Smooth muscle cell (in vitro differentiated cells): ENCODE data around the gene PRDX1. TPM values are rescaled to one million over a fixed set of nuclear protein-coding genes. Genes with fewer than 3 reads are reported as not detected.

Source experiments
- DNase-seq: peaks from one replicate; lab custom pipeline; 2025; ENCODE audit not compliant: unreplicated experiment; lab: John Stamatoyannopoulos, UW
- H2AFZ ChIP-seq: fragments of 200-600 bp; sonication (generic); 2 replicates; pipeline ENCODE4 v1.6.0; 2016; ENCODE audit warnings: antibody characterized with exemption, low read depth, mild to moderate bottlenecking
- H3F3A ChIP-seq: fragments of 200-600 bp; sonication (generic); 2 replicates; pipeline ENCODE4 v1.6.0; 2017; ENCODE audit warnings: antibody characterized with exemption, low read depth
- H3K27ac ChIP-seq: fragments of 200-600 bp; sonication (generic); 2 replicates; pipeline ENCODE4 v1.5.1; 2016; ENCODE audit warnings: low read depth, mild to moderate bottlenecking
- H3K27me3 ChIP-seq: fragments of 200-600 bp; sonication (generic); 2 replicates; pipeline ENCODE4 v1.6.1; 2016; ENCODE audit warnings: low read depth, mild to moderate bottlenecking
- H3K36me3 ChIP-seq: fragments of 200-600 bp; sonication (generic); 2 replicates; pipeline ENCODE4 v1.5.1; 2016; ENCODE audit warnings: low read depth
- H3K4me1 ChIP-seq: fragments of 200-600 bp; sonication (generic); 2 replicates; pipeline ENCODE4 v1.5.1; 2016; ENCODE audit warnings: low read depth
- H3K4me2 ChIP-seq: fragments of 200-600 bp; sonication (generic); 2 replicates; pipeline ENCODE4 v1.6.0; 2016; ENCODE audit warnings: mild to moderate bottlenecking
- H3K4me3 ChIP-seq: fragments of 200-600 bp; sonication (generic); 2 replicates; pipeline ENCODE4 v1.5.1; 2016; ENCODE audit warnings: mild to moderate bottlenecking
- H3K79me2 ChIP-seq: fragments of 200-600 bp; sonication (generic); 2 replicates; pipeline ENCODE4 v1.6.0; 2016; ENCODE audit warnings: low read depth, mild to moderate bottlenecking
- H3K9ac ChIP-seq: fragments of 200-600 bp; sonication (generic); 2 replicates; pipeline ENCODE4 v1.6.0; 2016; ENCODE audit warnings: low read depth
- H3K9me3 ChIP-seq: fragments of 200-600 bp; sonication (generic); replicated peaks from 2 replicates; pipeline ENCODE4 v1.5.1; 2016; ENCODE audit warnings: low read depth
- H4K20me1 ChIP-seq: fragments of 200-600 bp; sonication (generic); 2 replicates; pipeline ENCODE4 v1.6.0; 2016; ENCODE audit warnings: low read depth
- WGBS: methylation state at CpG from one replicate; pipeline ENCODE4 v1.1.7; 2016; ENCODE audit warnings: low lambda C conversion rate; 5-methylcytosine and 5-hydroxymethylcytosine counted together
- polyA plus RNA-seq: library from polyadenylated mRNA; unstranded; fragments of >200 nt; fragmentation: Nextera tagmentation; extraction: Ambion mirVana; gene quantifications from 2 replicates; pipeline ENCODE4 v1.2.1, GENCODE V29; 2016
- total RNA-seq: library from RNA; depleted of rRNA; stranded (reverse); fragments of >200 nt; gene quantifications from 2 replicates; pipeline ENCODE4 v1.2.3, GENCODE V29; 2014
- TF ChIP-seq, protein P1 (sequence below): fragments of 200-600 bp; sonication (generic); IDR thresholded peaks from 2 replicates; pipeline ENCODE4 v1.5.1; 2017; ENCODE audit warnings: borderline replicate concordance, mild to moderate bottlenecking, antibody characterized with exemption; ENCODE audit not compliant: insufficient read depth, poor library complexity, severe bottlenecking

The PRDX1 gene
- total and polyA plus RNA-seq, 2 experiments from 2014 or later: 303 to 369 TPM

- WGBS: 100% methylated on average over 4 of the region's 4 CpGs
- Histone ChIP-seq H3F3A (peaks cover 29% of the 10 kb centered on the region), H3K9me3 (no peaks in the 10 kb centered on the region), H2AFZ (no peak overlapping the region), H3K27ac (no peak overlapping the region), H4K20me1 (peaks cover 45% of the 10 kb centered on the region), H3K79me2 (no peaks in the 10 kb centered on the region), H3K36me3 (peaks cover 8% of the 10 kb centered on the region), H3K4me2 (no peak overlapping the region), H3K9ac (no peak overlapping the region), H3K4me3 (no peak overlapping the region), H3K27me3 (no peaks in the 10 kb centered on the region), H3K4me1 (peaks cover 6% of the 10 kb centered on the region)
- TF ChIP-seq, protein P1, sequence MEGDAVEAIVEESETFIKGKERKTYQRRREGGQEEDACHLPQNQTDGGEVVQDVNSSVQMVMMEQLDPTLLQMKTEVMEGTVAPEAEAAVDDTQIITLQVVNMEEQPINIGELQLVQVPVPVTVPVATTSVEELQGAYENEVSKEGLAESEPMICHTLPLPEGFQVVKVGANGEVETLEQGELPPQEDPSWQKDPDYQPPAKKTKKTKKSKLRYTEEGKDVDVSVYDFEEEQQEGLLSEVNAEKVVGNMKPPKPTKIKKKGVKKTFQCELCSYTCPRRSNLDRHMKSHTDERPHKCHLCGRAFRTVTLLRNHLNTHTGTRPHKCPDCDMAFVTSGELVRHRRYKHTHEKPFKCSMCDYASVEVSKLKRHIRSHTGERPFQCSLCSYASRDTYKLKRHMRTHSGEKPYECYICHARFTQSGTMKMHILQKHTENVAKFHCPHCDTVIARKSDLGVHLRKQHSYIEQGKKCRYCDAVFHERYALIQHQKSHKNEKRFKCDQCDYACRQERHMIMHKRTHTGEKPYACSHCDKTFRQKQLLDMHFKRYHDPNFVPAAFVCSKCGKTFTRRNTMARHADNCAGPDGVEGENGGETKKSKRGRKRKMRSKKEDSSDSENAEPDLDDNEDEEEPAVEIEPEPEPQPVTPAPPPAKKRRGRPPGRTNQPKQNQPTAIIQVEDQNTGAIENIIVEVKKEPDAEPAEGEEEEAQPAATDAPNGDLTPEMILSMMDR: no peak
- no peak for DNase-seq
Observed at GRCh38 chr1:45510972-45511527, 10.6 kb downstream of the PRDX1 start.

- H3K36me3 ChIP-seq: peaks cover 8% of the 10 kb centered on the region
- WGBS: 76% methylated on average over 9 of the region's 9 CpGs
Observed at GRCh38 chr1:45510036-45510971, 11.4 kb downstream of the PRDX1 start.

DNA sequence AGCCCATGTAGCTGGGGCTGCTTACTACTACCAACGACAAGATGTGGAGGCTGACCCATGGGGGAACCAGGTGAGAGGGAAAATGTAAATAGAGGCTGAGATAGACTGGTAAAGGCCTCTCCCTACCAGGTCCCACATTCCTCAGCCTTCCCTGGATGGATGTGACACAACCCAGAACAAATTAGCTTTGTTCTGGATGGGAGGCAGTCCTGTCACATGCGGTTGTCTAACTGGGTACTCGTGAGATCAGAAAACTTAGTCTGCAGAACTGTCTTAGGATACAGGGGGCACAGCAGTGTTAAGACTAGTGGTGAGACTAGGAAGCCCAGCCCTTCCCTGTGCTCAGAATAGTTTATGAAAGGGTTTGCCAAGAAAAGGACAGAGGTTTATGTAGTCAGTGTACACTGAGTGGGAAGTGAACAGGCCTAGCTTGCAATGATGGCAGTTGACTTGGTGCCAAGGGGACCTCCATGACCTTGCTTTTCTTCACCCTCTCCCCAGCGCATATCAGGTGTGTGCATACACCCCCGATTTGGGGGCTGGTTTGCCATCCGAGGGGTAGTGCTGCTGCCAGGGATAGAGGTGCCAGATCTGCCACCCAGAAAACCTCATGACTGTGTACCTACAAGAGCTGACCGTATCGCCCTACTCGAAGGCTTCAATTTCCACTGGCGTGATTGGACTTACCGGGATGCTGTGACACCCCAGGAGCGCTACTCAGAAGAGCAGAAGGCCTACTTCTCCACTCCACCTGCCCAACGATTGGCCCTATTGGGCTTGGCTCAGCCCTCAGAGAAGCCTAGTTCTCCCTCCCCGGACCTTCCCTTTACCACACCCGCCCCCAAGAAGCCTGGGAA is 13.2 kb downstream of the PRDX1 start:
- Histone ChIP-seq H3K9me3 (no peaks in the 10 kb centered on the region), H3K4me2 (no peak overlapping the region), H3K4me3 (no peak overlapping the region), H2AFZ (no peak overlapping the region), H3K36me3 (peaks cover 8% of the 10 kb centered on the region), H3K27ac (no peak overlapping the region), H3K9ac (no peak overlapping the region), H3K27me3 (no peaks in the 10 kb centered on the region), H3K4me1 (peaks cover 6% of the 10 kb centered on the region), H3K79me2 (no peaks in the 10 kb centered on the region), H3F3A (peaks cover 28% of the 10 kb centered on the region), H4K20me1 (peaks cover 22% of the 10 kb centered on the region)
- no peak for DNase-seq
- TF ChIP-seq, protein P1: no peak
- 90% methylated on average over 15 of the region's 15 CpGs for WGBS

More at GRCh38 chr1:45510036-45510971, 11.4 kb downstream of the PRDX1 start:
- DNase-seq: no peak
- H4K20me1 ChIP-seq: peaks cover 38% of the 10 kb centered on the region
- no peaks in the 10 kb centered on the region for H3K79me2 ChIP-seq
- no peak overlapping the region for H3K27ac ChIP-seq
- H3F3A ChIP-seq: peaks cover 29% of the 10 kb centered on the region
- H3K4me2 ChIP-seq: no peak overlapping the region
- no peak overlapping the region for H2AFZ ChIP-seq
- no peak overlapping the region for H3K9ac ChIP-seq
- peaks cover 6% of the 10 kb centered on the region for H3K4me1 ChIP-seq
- no peak overlapping the region for H3K4me3 ChIP-seq
- no peaks in the 10 kb centered on the region for H3K27me3 ChIP-seq
- H3K9me3 ChIP-seq: no peaks in the 10 kb centered on the region
- TF ChIP-seq, protein P1: no peak
